Neuronal stem cell (in vitro differentiated cells): Measurements from ENCODE around the gene TBC1D16.

ENCODE experiments used
- DNase-seq: peaks from one replicate; pipeline ENCODE4 v3.0.0-alpha.2; 2013; ENCODE audit warnings: low spot score
- H2AFZ ChIP-seq: one replicate; pipeline ENCODE4 v1.6.1; 2013; ENCODE audit warnings: mild to moderate bottlenecking, low read length, inconsistent platforms
- H2AK5ac ChIP-seq: 2 replicates; pipeline ENCODE4 v1.6.1; 2013; ENCODE audit warnings: low read depth, mild to moderate bottlenecking, inconsistent platforms, low read length, moderate library complexity, mixed read lengths
- H2BK120ac ChIP-seq: 2 replicates; pipeline ENCODE4 v1.6.1; 2013; ENCODE audit warnings: low read depth, mild to moderate bottlenecking, inconsistent platforms, low read length, moderate library complexity, mixed read lengths
- H2BK12ac ChIP-seq: one replicate; pipeline ENCODE4 v1.6.1; 2013; ENCODE audit warnings: low read length, inconsistent platforms
- H2BK15ac ChIP-seq: 2 replicates; pipeline ENCODE4 v1.6.1; 2013; ENCODE audit warnings: mild to moderate bottlenecking, low read length, inconsistent platforms, mixed read lengths
- H2BK5ac ChIP-seq: one replicate; pipeline ENCODE4 v1.6.1; 2013; ENCODE audit warnings: inconsistent platforms, mild to moderate bottlenecking, low read length, moderate library complexity
- H3K14ac ChIP-seq: one replicate; pipeline ENCODE4 v1.6.1; 2013; ENCODE audit warnings: low read length, inconsistent platforms
- H3K18ac ChIP-seq: 2 replicates; pipeline ENCODE4 v1.6.1; 2013; ENCODE audit warnings: low read length, inconsistent platforms
- H3K23ac ChIP-seq: 2 replicates; pipeline ENCODE4 v1.6.1; 2013; ENCODE audit warnings: low read depth, mild to moderate bottlenecking, mixed read lengths, low read length, inconsistent platforms; ENCODE audit not compliant: poor library complexity
- H3K27ac ChIP-seq: replicated peaks from 3 replicates; pipeline ENCODE4 v1.5.1; 2013; ENCODE audit warnings: low read length, inconsistent platforms
- H3K27me3 ChIP-seq, 3 experiments: 2 replicates each; pipeline ENCODE4 v1.6.1; 2013; ENCODE audit warnings: low read length in 3 of 3, mild to moderate bottlenecking in 2 of 3, inconsistent platforms in 1 of 3, low read depth in 1 of 3, mixed read lengths in 1 of 3, moderate library complexity in 1 of 3; ENCODE audit not compliant: control insufficient read depth in 3 of 3, insufficient read depth in 3 of 3
- H3K36me3 ChIP-seq, 2 donors: replicated peaks in 1 of 2; 2 replicates each; pipeline ENCODE4 v1.6.1; 2013; ENCODE audit warnings: low read length in 2 of 2; ENCODE audit not compliant: control insufficient read depth in 2 of 2, insufficient read depth in 2 of 2
- H3K4ac ChIP-seq: 2 replicates; pipeline ENCODE4 v1.6.1; 2013; ENCODE audit warnings: inconsistent platforms, mild to moderate bottlenecking, low read length, moderate library complexity
- H3K4me1 ChIP-seq, 2 donors: 1 replicate in 1 of 2; 2 replicates in 1 of 2; pipeline ENCODE4 v1.6.1; 2013; ENCODE audit warnings: low read length in 2 of 2, low read depth in 1 of 2; ENCODE audit not compliant: control insufficient read depth in 2 of 2, insufficient read depth in 1 of 2
- H3K4me2 ChIP-seq: one replicate; pipeline ENCODE4 v1.6.1; 2013; ENCODE audit warnings: mild to moderate bottlenecking, low read length, inconsistent platforms; ENCODE audit not compliant: insufficient read depth, poor library complexity, severe bottlenecking
- H3K4me3 ChIP-seq, 2 donors: 2 replicates each; pipeline ENCODE4 v1.5.1; 2013; ENCODE audit warnings: low read length in 2 of 2, mild to moderate bottlenecking in 2 of 2, inconsistent platforms in 1 of 2, moderate library complexity in 1 of 2
- H3K79me1 ChIP-seq: one replicate; pipeline ENCODE4 v1.6.1; 2013; ENCODE audit warnings: low read depth, mild to moderate bottlenecking, inconsistent platforms, low read length, moderate library complexity
- H3K9ac ChIP-seq: one replicate; pipeline ENCODE4 v1.6.1; 2013; ENCODE audit warnings: mild to moderate bottlenecking, low read depth, low read length, inconsistent platforms; ENCODE audit not compliant: poor library complexity
- H3K9me3 ChIP-seq, 2 donors: replicated peaks in 1 of 2; 2 replicates each; pipeline versions ENCODE3 to v1.6.1; 2013; ENCODE audit warnings: low read length in 2 of 2, mild to moderate bottlenecking in 2 of 2, inconsistent platforms in 1 of 2, low read depth in 1 of 2, mixed read lengths in 1 of 2, moderate library complexity in 1 of 2; ENCODE audit not compliant: control insufficient read depth in 2 of 2, insufficient read depth in 1 of 2
- H4K8ac ChIP-seq: one replicate; pipeline ENCODE4 v1.6.1; 2013; ENCODE audit warnings: low read depth, mild to moderate bottlenecking, inconsistent platforms, low read length, moderate library complexity
- H4K91ac ChIP-seq: one replicate; pipeline ENCODE4 v1.6.1; 2013; ENCODE audit warnings: low read length, low read depth, mild to moderate bottlenecking, inconsistent platforms; ENCODE audit not compliant: poor library complexity
- WGBS, 2 donors: extraction: QIAGEN DNeasy Blood & Tissue Kit; methylation state at CpG; one replicate each; pipeline ENCODE4 v1.1.7; 2013; ENCODE audit warnings: missing lambda C conversion rate in 2 of 2, mixed read lengths in 1 of 2; ENCODE audit not compliant: insufficient read length in 2 of 2, insufficient replicate concordance in 1 of 2; ENCODE audit errors: extremely low coverage in 2 of 2; 5-methylcytosine and 5-hydroxymethylcytosine counted together

The TBC1D16 gene

GRCh38 chr17:79978548-79978855, 57.2 kb downstream of the TBC1D16 start:
- Histone ChIP-seq H3K9me3 (no peaks in the 10 kb centered on the region), H2BK5ac (no peak overlapping the region), H3K79me1 (peaks cover 5% of the 10 kb centered on the region), H3K36me3 (peaks cover 1 to 52% of the 10 kb centered on the region in 2 donors), H2BK120ac (no peak overlapping the region), H2AK5ac (no peak overlapping the region), H2AFZ (no peak overlapping the region), H3K4ac (no peak overlapping the region), H3K14ac (no peak overlapping the region), H3K4me1 (peaks cover 0 to 23% of the 10 kb centered on the region in 2 donors), H4K91ac (no peak overlapping the region), H3K27ac (no peak overlapping the region), H2BK12ac (no peak overlapping the region), H3K4me2 (no peak overlapping the region), H3K18ac (no peak overlapping the region), H3K23ac (no peak overlapping the region), H4K8ac (no peak overlapping the region), H3K27me3 (no peaks in the 10 kb centered on the region), H2BK15ac (no peak overlapping the region), H3K4me3 (no peak overlapping the region), H3K9ac (no peak overlapping the region)
- no CpG with 5 or more reads among the region's 11 CpGs for WGBS, 2 donors
- DNase-seq, result no peak

GRCh38 chr17:79977708-79978547, 57.7 kb downstream of the TBC1D16 start:
- Histone ChIP-seq H3K4me1 (peaks cover 0 to 21% of the 10 kb centered on the region in 2 donors), H3K27me3 (no peaks in the 10 kb centered on the region), H3K14ac (no peak overlapping the region), H3K4me2 (no peak overlapping the region), H3K36me3 (peaks cover 1 to 48% of the 10 kb centered on the region in 2 donors), H2AK5ac (peak overlapping the region; percentile 64), H4K91ac (no peak overlapping the region), H2AFZ (no peak overlapping the region), H3K79me1 (peaks cover 5% of the 10 kb centered on the region), H2BK120ac (no peak overlapping the region), H3K4ac (no peak overlapping the region), H2BK5ac (no peak overlapping the region), H4K8ac (no peak overlapping the region), H3K27ac (no peak overlapping the region), H3K9me3 (no peaks in the 10 kb centered on the region), H2BK12ac (no peak overlapping the region), H3K9ac (no peak overlapping the region), H3K18ac (peak overlapping the region; percentile 65), H2BK15ac (no peak overlapping the region), H3K4me3 (no peak overlapping the region), H3K23ac (peak overlapping the region; percentile 1)
- WGBS, 2 donors, result no CpG with 5 or more reads among the region's 47 CpGs
- DNase-seq, result no peak

- H2BK120ac ChIP-seq, result no peak overlapping the region
- no peak overlapping the region for H3K9ac ChIP-seq
- H3K9me3 ChIP-seq, result no peaks in the 10 kb centered on the region
- no peak for DNase-seq
- H3K4me3 ChIP-seq, result no peak overlapping the region
- no peak overlapping the region for H4K91ac ChIP-seq
- H3K79me1 ChIP-seq, result peaks cover 5% of the 10 kb centered on the region
- no peak overlapping the region for H3K4me2 ChIP-seq
- no peak overlapping the region for H2BK12ac ChIP-seq
- H4K8ac ChIP-seq, result no peak overlapping the region
- no peaks in the 10 kb centered on the region for H3K27me3 ChIP-seq
- H3K36me3 ChIP-seq, result peaks cover 4 to 53% of the 10 kb centered on the region in 2 donors
- H2AK5ac ChIP-seq, result no peak overlapping the region
- H3K14ac ChIP-seq, result no peak overlapping the region
- no peak overlapping the region for H2BK5ac ChIP-seq
- no peak overlapping the region for H2BK15ac ChIP-seq
- H3K4ac ChIP-seq, result no peak overlapping the region
- WGBS, 2 donors, result no CpG with 5 or more reads among the region's 18 CpGs
- peak overlapping the region; percentile 1 for H3K23ac ChIP-seq
- no peak overlapping the region for H2AFZ ChIP-seq
- H3K18ac ChIP-seq, result no peak overlapping the region
- H3K4me1 ChIP-seq, result peaks cover 0 to 19% of the 10 kb centered on the region in 2 donors
- H3K27ac ChIP-seq, result no peak overlapping the region
Measured at GRCh38 chr17:79977161-79977631, 58.5 kb downstream of the TBC1D16 start.

- Histone ChIP-seq H3K27ac (no peak overlapping the region), H4K91ac (no peak overlapping the region), H2AFZ (no peak overlapping the region), H2AK5ac (no peak overlapping the region), H3K9me3 (no peaks in the 10 kb centered on the region), H2BK5ac (no peak overlapping the region), H2BK120ac (no peak overlapping the region), H3K79me1 (peaks cover 5% of the 10 kb centered on the region), H4K8ac (no peak overlapping the region), H3K23ac (no peak overlapping the region), H3K4me1 (peaks cover 0 to 15% of the 10 kb centered on the region in 2 donors), H3K4ac (no peak overlapping the region), H2BK15ac (no peak overlapping the region), H3K14ac (no peak overlapping the region), H3K4me3 (no peak overlapping the region), H3K18ac (no peak overlapping the region), H3K9ac (no peak overlapping the region), H3K4me2 (no peak overlapping the region), H3K27me3 (no peaks in the 10 kb centered on the region), H2BK12ac (no peak overlapping the region), H3K36me3 (peaks cover 4 to 61% of the 10 kb centered on the region in 2 donors)
- no peak for DNase-seq
- no CpG with 5 or more reads among the region's 14 CpGs for WGBS, 2 donors
Measured at GRCh38 chr17:79976451-79976850, 59.2 kb downstream of the TBC1D16 start.
